ENCODE results near the gene LRRC75A.

DNA sequence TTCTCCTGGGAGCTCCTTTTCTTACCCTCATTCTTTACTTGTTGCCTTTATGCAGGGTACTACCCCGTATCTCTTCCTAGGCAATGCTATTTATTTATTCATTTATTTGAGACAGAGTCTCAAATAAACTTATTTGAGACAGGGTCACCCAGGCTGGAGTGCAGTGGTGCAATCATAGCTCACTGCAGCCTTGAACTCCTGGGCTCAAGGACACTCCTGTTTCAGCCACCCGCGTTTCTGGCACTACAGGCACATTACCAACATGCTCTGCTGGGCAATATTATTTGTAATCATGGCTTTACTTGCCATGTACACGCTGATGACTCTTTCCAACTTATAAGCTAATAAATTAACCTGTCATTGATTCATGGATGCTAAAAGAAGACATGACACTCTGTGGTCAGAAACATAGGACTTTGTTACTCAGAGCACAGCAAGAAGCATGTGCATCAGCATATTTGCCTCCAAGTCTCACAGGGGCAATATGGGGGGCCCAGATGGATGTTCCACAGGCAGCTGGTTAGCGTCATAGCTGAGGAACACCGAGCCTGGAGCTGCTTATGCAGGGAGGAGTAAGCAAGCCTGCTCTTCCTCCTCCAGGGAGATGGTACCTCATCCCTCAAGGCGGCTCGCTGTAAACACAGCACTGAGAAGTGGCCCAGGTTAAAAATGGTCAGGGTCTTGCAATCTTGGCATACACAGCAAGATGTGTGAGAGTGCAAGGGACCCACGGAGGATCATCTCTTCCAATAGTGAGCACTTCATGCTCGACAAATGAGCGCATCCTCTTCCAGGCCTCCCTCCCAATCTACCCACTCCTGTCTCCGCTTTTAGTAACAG lies 4.2 kb upstream of the LRRC75A start:
- TF ChIP-seq, protein P1, sequence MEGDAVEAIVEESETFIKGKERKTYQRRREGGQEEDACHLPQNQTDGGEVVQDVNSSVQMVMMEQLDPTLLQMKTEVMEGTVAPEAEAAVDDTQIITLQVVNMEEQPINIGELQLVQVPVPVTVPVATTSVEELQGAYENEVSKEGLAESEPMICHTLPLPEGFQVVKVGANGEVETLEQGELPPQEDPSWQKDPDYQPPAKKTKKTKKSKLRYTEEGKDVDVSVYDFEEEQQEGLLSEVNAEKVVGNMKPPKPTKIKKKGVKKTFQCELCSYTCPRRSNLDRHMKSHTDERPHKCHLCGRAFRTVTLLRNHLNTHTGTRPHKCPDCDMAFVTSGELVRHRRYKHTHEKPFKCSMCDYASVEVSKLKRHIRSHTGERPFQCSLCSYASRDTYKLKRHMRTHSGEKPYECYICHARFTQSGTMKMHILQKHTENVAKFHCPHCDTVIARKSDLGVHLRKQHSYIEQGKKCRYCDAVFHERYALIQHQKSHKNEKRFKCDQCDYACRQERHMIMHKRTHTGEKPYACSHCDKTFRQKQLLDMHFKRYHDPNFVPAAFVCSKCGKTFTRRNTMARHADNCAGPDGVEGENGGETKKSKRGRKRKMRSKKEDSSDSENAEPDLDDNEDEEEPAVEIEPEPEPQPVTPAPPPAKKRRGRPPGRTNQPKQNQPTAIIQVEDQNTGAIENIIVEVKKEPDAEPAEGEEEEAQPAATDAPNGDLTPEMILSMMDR (IDR thresholded peaks at IDR 0.05) = no peak
- TF ChIP-seq ZFX (IDR thresholded peaks at IDR 0.05; ENCODE audit: borderline replicate concordance) = no peak
